ENCODE results near the gene BBS7. TPM values are rescaled to one million over a fixed set of nuclear protein-coding genes. Genes with fewer than 3 reads are reported as not detected.

BBS7 gene
- polyA plus RNA-seq, 1 donor from 2014 or later = 60.9 TPM

- H3K9me3 ChIP-seq (ENCODE audit: low read length) = no peaks in the 10 kb centered on the region
- H3K36me3 ChIP-seq (ENCODE audit: insufficient read depth, low read length) = no peaks in the 10 kb centered on the region
- H4K20me1 ChIP-seq (ENCODE audit: insufficient read depth) = no peaks in the 10 kb centered on the region
- H3K27me3 ChIP-seq (ENCODE audit: insufficient read depth, low read depth, low read length) = no peaks in the 10 kb centered on the region
- no peaks in the 10 kb centered on the region for H3F3A ChIP-seq (ENCODE audit: insufficient read depth, low read length, poor library complexity, severe bottlenecking)
- H3K9me2 ChIP-seq (ENCODE audit: insufficient read depth, low read length) = no peaks in the 10 kb centered on the region
- no peak overlapping the region for H2AFZ ChIP-seq (ENCODE audit: low read depth, low read length)
- H3K4me2 ChIP-seq (ENCODE audit: low read length) = no peak overlapping the region
- TF ChIP-seq MXI1 (conservative IDR thresholded peaks at IDR 0.05; ENCODE audit: poor library complexity, severe bottlenecking) (no peak), REST (IDR thresholded peaks at IDR 0.05; ENCODE audit: borderline replicate concordance) (no peak), EP300 (conservative IDR thresholded peaks at IDR 0.05; ENCODE audit: poor library complexity, severe bottlenecking) (no peak), RAD21 (conservative IDR thresholded peaks at IDR 0.05) (no peak), TAF1 (IDR thresholded peaks at IDR 0.05; ENCODE audit: low read depth) (no peak), POLR2AphosphoS5 (IDR thresholded peaks at IDR 0.05) (no peak)
- H3K79me2 ChIP-seq (replicated peaks; ENCODE audit: insufficient read depth, low read length) = no peaks in the 10 kb centered on the region
- no peak overlapping the region for H3K4me3 ChIP-seq (ENCODE audit: low read length)
- no peak overlapping the region for H3K27ac ChIP-seq (ENCODE audit: low read length)
- H3K9ac ChIP-seq (ENCODE audit: low read length) = no peak overlapping the region
These were observed 81.4 kb downstream of the BBS7 start for GRCh38 chr4:121788896-121789295.

- no peaks in the 10 kb centered on the region for H3K9me3 ChIP-seq (ENCODE audit: low read length)
- no peak overlapping the region for H3K4me3 ChIP-seq (ENCODE audit: low read length)
- TF ChIP-seq TAF1 (IDR thresholded peaks at IDR 0.05; ENCODE audit: low read depth) = no peak
- no peak for TF ChIP-seq REST (IDR thresholded peaks at IDR 0.05; ENCODE audit: borderline replicate concordance)
- no peak for TF ChIP-seq CTCF (IDR thresholded peaks at IDR 0.05; ENCODE audit: poor library complexity, severe bottlenecking)
- TF ChIP-seq MXI1 (conservative IDR thresholded peaks at IDR 0.05; ENCODE audit: poor library complexity, severe bottlenecking) = no peak
- no peak for TF ChIP-seq EZH2 (IDR thresholded peaks at IDR 0.05; ENCODE audit: borderline replicate concordance, insufficient read depth, low read length, poor library complexity, severe bottlenecking)
- TF ChIP-seq SMC3 (conservative IDR thresholded peaks at IDR 0.05; ENCODE audit: poor library complexity) = no peak
- TF ChIP-seq RAD21 (conservative IDR thresholded peaks at IDR 0.05) = no peak
- no peak overlapping the region for H3K4me2 ChIP-seq (ENCODE audit: low read length)
- H3K27ac ChIP-seq (ENCODE audit: low read length) = no peak overlapping the region
- no peaks in the 10 kb centered on the region for H4K20me1 ChIP-seq (ENCODE audit: insufficient read depth)
- H3K79me2 ChIP-seq (replicated peaks; ENCODE audit: insufficient read depth, low read length) = no peaks in the 10 kb centered on the region
- H2AFZ ChIP-seq (ENCODE audit: low read depth, low read length) = no peak overlapping the region
- H3K9ac ChIP-seq (ENCODE audit: low read length) = no peak overlapping the region
- H3K36me3 ChIP-seq (ENCODE audit: insufficient read depth, low read length) = no peaks in the 10 kb centered on the region
- no peaks in the 10 kb centered on the region for H3K27me3 ChIP-seq (ENCODE audit: insufficient read depth, low read depth, low read length)
- H3F3A ChIP-seq (ENCODE audit: insufficient read depth, low read length, poor library complexity, severe bottlenecking) = no peaks in the 10 kb centered on the region
- H3K9me2 ChIP-seq (ENCODE audit: insufficient read depth, low read length) = no peaks in the 10 kb centered on the region
These were observed 84.1 kb downstream of the BBS7 start for GRCh38 chr4:121786221-121786620.

Data from neural cell (in vitro differentiated cells).